Stimulated activated CD8-positive, alpha-beta memory T cell treated with anti-CD3 and anti-CD28 coated beads, Interleukin-7, amount 100 ng/mL, for 24 hours (primary cell): ENCODE data around the gene ZNF136.

Experiments
- DNase-seq: peaks from one replicate; pipeline ENCODE4 v3.0.0-alpha.2; 2020; ENCODE audit warnings: low read depth

Gene ZNF136

GRCh38 chr19:12162882-12163806, at the start of gene ZNF136:
Gene ZNF136, plus strand, starts transcription at chr19:12163096. Its CDS starts 108 bp downstream, at chr19:12163204.
- DNase-seq = peak; percentile 78

GRCh38 chr19:12113121-12113520, 49.8 kb upstream of the ZNF136 start:
- no peak for DNase-seq

- no peak for DNase-seq
Observed at GRCh38 chr19:12117201-12117970, 45.5 kb upstream of the ZNF136 start.

- DNase-seq = no peak
Observed at GRCh38 chr19:12126707-12127106, 36.2 kb upstream of the ZNF136 start.

- DNase-seq = no peak
Observed at GRCh38 chr19:12133069-12133468, 29.8 kb upstream of the ZNF136 start.

- DNase-seq = no peak
Observed at GRCh38 chr19:12137221-12137940, 25.5 kb upstream of the ZNF136 start.

GRCh38 chr19:12139269-12139668, 23.6 kb upstream of the ZNF136 start:
- DNase-seq = no peak

GRCh38 chr19:12139885-12140544, 22.9 kb upstream of the ZNF136 start, which contains the start of gene ZNF20:
Gene ZNF20, minus strand, starts transcription at chr19:12140350. Its CDS starts 168 bp downstream, at chr19:12140182.
- DNase-seq = peak; percentile 85

- DNase-seq = peak; percentile 73
Observed at GRCh38 chr19:12140545-12141404, 22.1 kb upstream of the ZNF136 start.

GRCh38 chr19:12141405-12141736, 21.5 kb upstream of the ZNF136 start:
- no peak for DNase-seq

GRCh38 chr19:12145348-12145747, 17.5 kb upstream of the ZNF136 start:
- no peak for DNase-seq

- DNase-seq = no peak
Observed at GRCh38 chr19:12155324-12155860, 7.5 kb upstream of the ZNF136 start.

- DNase-seq = no peak
Observed at GRCh38 chr19:12156223-12157058, 6.5 kb upstream of the ZNF136 start, which contains the start of gene ZNF625. Gene ZNF625, minus strand, starts transcription at chr19:12156734. Its CDS starts 176 bp downstream, at chr19:12156558.

- no peak for DNase-seq
Observed at GRCh38 chr19:12159773-12160414, 3.0 kb upstream of the ZNF136 start.

- DNase-seq = no peak
Observed at GRCh38 chr19:12162513-12162881, 399 bp upstream of the ZNF136 start.

- no peak for DNase-seq
Observed at GRCh38 chr19:12163826-12164225, 930 bp downstream of the ZNF136 start.

- DNase-seq = no peak
Observed at GRCh38 chr19:12166626-12167025, 3.7 kb downstream of the ZNF136 start.

GRCh38 chr19:12180377-12180776, 17.5 kb downstream of the ZNF136 start:
- no peak for DNase-seq

- no peak for DNase-seq
Observed at GRCh38 chr19:12187625-12188024, 24.7 kb downstream of the ZNF136 start.
